ENCODE results near the gene IFRD2. TPM values are rescaled to one million over a fixed set of nuclear protein-coding genes. Genes with fewer than 3 reads are reported as not detected.

The IFRD2 gene
- total and polyA plus RNA-seq, 2 of the 8 experiments (the other 6 are each of a cell fraction or from before 2014, with no cell fraction given) = 76.7 to 88.8 TPM

DNA sequence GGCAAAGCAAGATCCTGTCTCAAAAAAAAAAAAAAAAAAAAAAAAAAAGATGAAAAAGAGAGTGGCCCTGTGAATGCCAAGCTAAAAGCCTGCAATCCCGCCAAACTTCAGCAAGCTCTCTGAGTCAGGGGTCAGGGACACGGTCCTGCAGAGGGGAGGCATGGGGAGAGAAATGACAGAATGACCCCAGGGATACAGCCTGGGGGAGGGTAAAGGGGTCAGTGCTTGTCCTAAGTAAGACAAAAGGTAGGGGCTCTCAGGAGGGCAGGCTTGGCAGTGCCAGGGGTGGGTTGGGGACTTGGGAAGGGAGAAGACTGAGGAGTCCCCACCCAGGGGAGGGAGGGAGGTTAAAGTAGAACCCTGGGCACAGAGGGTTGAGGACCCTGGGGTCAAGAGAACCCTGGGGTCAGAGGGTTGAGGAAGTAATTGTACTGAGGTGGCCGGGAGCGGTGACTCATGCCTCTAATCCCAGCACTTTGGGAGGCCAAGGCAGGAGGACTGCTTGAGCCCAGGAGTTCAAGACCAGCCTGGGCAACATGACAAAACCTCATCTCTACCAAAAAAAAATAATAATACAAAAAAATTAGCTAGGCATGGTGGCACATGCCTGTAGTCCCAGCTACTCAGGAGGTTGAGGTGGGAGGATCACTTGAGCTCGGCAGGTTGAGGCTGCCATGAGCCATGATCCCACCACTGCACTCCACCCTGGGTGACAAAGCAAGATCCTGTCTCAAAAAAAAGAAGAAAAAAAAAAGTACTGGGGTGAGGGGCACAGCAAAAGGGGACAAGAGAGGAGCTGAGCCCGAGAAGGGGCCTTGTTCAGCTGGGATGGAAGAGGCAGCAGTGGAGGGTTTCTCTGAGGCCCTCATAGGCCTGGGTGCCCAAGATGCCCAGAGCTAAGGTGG is 28.5 kb downstream of the IFRD2 start:
- H3K4me2 ChIP-seq (ENCODE audit: insufficient read depth in 1 of 2, low read depth in 2 of 2, low read length in 2 of 2) = peak overlapping the region; percentile 46 to 58
- CTCF ChIA-PET (ENCODE audit: partially characterized antibody) = interaction anchor here (0.6 to 53.5 kb wide), 15 partner anchors 8 to 462 kb away, joined by 3 to 2149 read pairs (median 5); partner anchors contain the start of genes GNAI2, GNAT1, LSMEM2 and SLC38A3
- H2AK5ac ChIP-seq (ENCODE audit: low read depth, low read length) = no peak overlapping the region; the same call in 1 of the 2 replicates
- peak overlapping the region; percentile 86 for H3K4ac ChIP-seq (replicated peaks; ENCODE audit: insufficient read length, low read depth, low read length)
- H4K5ac ChIP-seq (ENCODE audit: insufficient read length, low read depth, low read length) = peak overlapping the region; percentile 69
- FAIRE-seq (no peak), DNase-seq (ENCODE audit: low read depth in 1 of 2, low spot score in 2 of 2) (no peak)
- no peak overlapping the region for H3K23ac ChIP-seq (ENCODE audit: insufficient read length)
- no peaks in the 10 kb centered on the region; a peak in 2 of 7 replicates for H3K27me3 ChIP-seq (replicated peaks in 1 of 4; ENCODE audit: control insufficient read depth in 3 of 4, extremely low read depth in 1 of 4, insufficient read depth in 3 of 4, low read length in 3 of 4)
- POLR2A ChIA-PET (ENCODE audit: partially characterized antibody) = interaction anchor here (0.6 to 3.5 kb wide), 23 partner anchors 9 to 584 kb away, joined by 3 to 19 read pairs (median 5); partner anchors contain the start of genes GNAI2, HYAL2, LSMEM2 and RASSF1
- H3K4me3 ChIP-seq (ENCODE audit: extremely low read depth in 1 of 4, insufficient read depth in 2 of 4, low read depth in 3 of 4, low read length in 4 of 4) = 0 out of 8 replicates have a peak overlapping the region, but pooled peaks of 2 of the 4 experiments have one; percentile 1 to 19
- 73% methylated on average over 6 of the region's 6 CpGs; no CpG with 5 or more reads in 1 of the 2 experiments for WGBS, 2 experiments (ENCODE audit: extremely low coverage in 1 of 2, insufficient coverage in 1 of 2, insufficient read length in 1 of 2, insufficient replicate concordance in 2 of 2, low coverage in 1 of 2, low lambda C conversion rate in 2 of 2, missing lambda C conversion rate in 1 of 2)
- no peak overlapping the region; a peak in 1 of 7 replicates for H3K9ac ChIP-seq (replicated peaks in 1 of 4; ENCODE audit: extremely low read depth in 1 of 4, low read depth in 3 of 4, low read length in 3 of 4)
- no peaks in the 10 kb centered on the region for H3K36me3 ChIP-seq (ENCODE audit: control insufficient read depth in 2 of 4, insufficient read depth in 4 of 4, low read length in 3 of 4)
- peak overlapping the region; percentile 77 for H4K91ac ChIP-seq (replicated peaks; ENCODE audit: insufficient read length, low read length)
- H3K56ac ChIP-seq (replicated peaks; ENCODE audit: insufficient read length, low read depth, low read length) = peak overlapping the region; percentile 42
- H3K27ac ChIP-seq (ENCODE audit: low read depth, low read length) = peak overlapping the region; percentile 69; the same call in 1 of the 2 replicates
- H3K18ac ChIP-seq (ENCODE audit: extremely low read depth, low read length) = peak overlapping the region; percentile 80
- peak overlapping the region; percentile 88 for H4K8ac ChIP-seq (ENCODE audit: extremely low read depth, insufficient read depth, low read length)
- H3K23me2 ChIP-seq (ENCODE audit: low read depth, low read length) = peaks cover 4% of the 10 kb centered on the region; the same call in 1 of the 2 replicates
- peaks cover 0 to 54% (median 44%) of the 10 kb centered on the region in 4 experiments; a peak in 6 of 7 replicates for H3K4me1 ChIP-seq (replicated peaks in 1 of 4; ENCODE audit: control insufficient read depth in 3 of 4, insufficient read depth in 4 of 4, low read length in 3 of 4)
- H3K14ac ChIP-seq (ENCODE audit: insufficient read length) = no peak overlapping the region
- H2BK5ac ChIP-seq (ENCODE audit: low read depth, low read length) = peak overlapping the region; percentile 86
- no peaks in the 10 kb centered on the region for H3K79me2 ChIP-seq (ENCODE audit: control insufficient read depth in 1 of 2, insufficient read depth in 2 of 2, low read length in 2 of 2)
- peak overlapping the region; percentile 97; the same call in 1 of the 2 replicates for H2BK20ac ChIP-seq (ENCODE audit: low read length)
- no peak overlapping the region for H2BK15ac ChIP-seq (ENCODE audit: low read length)
- no peaks in the 10 kb centered on the region for H3K9me3 ChIP-seq (ENCODE audit: insufficient read depth in 2 of 2, low read depth in 1 of 2, low read length in 1 of 2)
- H4K20me1 ChIP-seq (replicated peaks in 1 of 2; ENCODE audit: control insufficient read depth in 1 of 2, insufficient read depth in 2 of 2, low read length in 2 of 2) = peaks cover 0 to 1% of the 10 kb centered on the region in 2 experiments
- H2AFZ ChIP-seq (ENCODE audit: low read length) = no peak overlapping the region
- H2BK12ac ChIP-seq (ENCODE audit: low read depth, low read length) = peak overlapping the region; percentile 99
- no peaks in the 10 kb centered on the region for H3K79me1 ChIP-seq (ENCODE audit: low read depth, low read length)
- peak overlapping the region; percentile 36 for H2BK120ac ChIP-seq (replicated peaks; ENCODE audit: low read depth, low read length)
- TF ChIP-seq SAP30 (IDR thresholded peaks at IDR 0.05; ENCODE audit: insufficient read depth, insufficient replicate concordance, low read length) (no peak), BRCA1 (IDR thresholded peaks at IDR 0.05; ENCODE audit: low read depth, low read length) (no peak), RFX5 (IDR thresholded peaks at IDR 0.05; ENCODE audit: borderline replicate concordance, low read depth, low read length) (no peak), FOSL1 (IDR thresholded peaks at IDR 0.05; ENCODE audit: insufficient read depth, low read depth, low read length) (no peak), PHF8 (conservative IDR thresholded peaks at IDR 0.05; ENCODE audit: low read depth, low read length) (no peak), NANOG (IDR thresholded peaks at IDR 0.05; ENCODE audit: insufficient read depth, low read depth, low read length, poor library complexity, severe bottlenecking) (no peak)
- TF ChIP-seq, protein P1, sequence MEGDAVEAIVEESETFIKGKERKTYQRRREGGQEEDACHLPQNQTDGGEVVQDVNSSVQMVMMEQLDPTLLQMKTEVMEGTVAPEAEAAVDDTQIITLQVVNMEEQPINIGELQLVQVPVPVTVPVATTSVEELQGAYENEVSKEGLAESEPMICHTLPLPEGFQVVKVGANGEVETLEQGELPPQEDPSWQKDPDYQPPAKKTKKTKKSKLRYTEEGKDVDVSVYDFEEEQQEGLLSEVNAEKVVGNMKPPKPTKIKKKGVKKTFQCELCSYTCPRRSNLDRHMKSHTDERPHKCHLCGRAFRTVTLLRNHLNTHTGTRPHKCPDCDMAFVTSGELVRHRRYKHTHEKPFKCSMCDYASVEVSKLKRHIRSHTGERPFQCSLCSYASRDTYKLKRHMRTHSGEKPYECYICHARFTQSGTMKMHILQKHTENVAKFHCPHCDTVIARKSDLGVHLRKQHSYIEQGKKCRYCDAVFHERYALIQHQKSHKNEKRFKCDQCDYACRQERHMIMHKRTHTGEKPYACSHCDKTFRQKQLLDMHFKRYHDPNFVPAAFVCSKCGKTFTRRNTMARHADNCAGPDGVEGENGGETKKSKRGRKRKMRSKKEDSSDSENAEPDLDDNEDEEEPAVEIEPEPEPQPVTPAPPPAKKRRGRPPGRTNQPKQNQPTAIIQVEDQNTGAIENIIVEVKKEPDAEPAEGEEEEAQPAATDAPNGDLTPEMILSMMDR (IDR thresholded peaks at IDR 0.05; ENCODE audit: control extremely low read depth in 1 of 3, insufficient read depth in 1 of 3, low read depth in 1 of 3, low read length in 3 of 3) = no peak

All from H1 (cell line).